HT-29 (cell line): ENCODE data around the gene MX1. TPM values are rescaled to one million over a fixed set of nuclear protein-coding genes. Genes with fewer than 3 reads are reported as not detected.

ENCODE experiments used
- DNase-seq: peaks from one replicate; pipeline ENCODE4 v3.0.0-alpha.2; 2015; ENCODE audit warnings: low spot score
- total RNA-seq: library from RNA; depleted of rRNA; stranded (reverse); fragments of >200 nt; shearing (Covaris generic); gene quantifications from 2 replicates; pipeline ENCODE4 v1.2.3, GENCODE V29; 2014

MX1 gene
- total RNA-seq, 1 experiment from 2014 or later, result 30.6 TPM

- no peak for DNase-seq
Measured at GRCh38 chr21:41459884-41460534, 34.0 kb downstream of the MX1 start.

- DNase-seq, result peak; percentile 61
Measured at GRCh38 chr21:41460578-41461527, 34.8 kb downstream of the MX1 start.

- DNase-seq, result no peak
Measured at GRCh38 chr21:41465176-41465781, 39.2 kb downstream of the MX1 start.

GRCh38 chr21:41466024-41466820 lies 40.2 kb downstream of the MX1 start:
- DNase-seq, result no peak

- no peak for DNase-seq
Measured at GRCh38 chr21:41470054-41470453, 44.0 kb downstream of the MX1 start.

GRCh38 chr21:41472753-41473548 lies 46.9 kb downstream of the MX1 start:
- no peak for DNase-seq

GRCh38 chr21:41475714-41476420 lies 49.8 kb downstream of the MX1 start:
- DNase-seq, result no peak

- DNase-seq, result peak; percentile 46
Measured at GRCh38 chr21:41477641-41478318, 51.7 kb downstream of the MX1 start.

GRCh38 chr21:41478319-41479177 lies 52.5 kb downstream of the MX1 start:
- no peak for DNase-seq

- DNase-seq, result no peak
Measured at GRCh38 chr21:41479686-41480085, 53.6 kb downstream of the MX1 start.

- DNase-seq, result no peak
Measured at GRCh38 chr21:41480086-41480690, 54.1 kb downstream of the MX1 start.

GRCh38 chr21:41481191-41481590 lies 55.2 kb downstream of the MX1 start:
- no peak for DNase-seq

GRCh38 chr21:41482301-41482700 lies 56.3 kb downstream of the MX1 start:
- no peak for DNase-seq

- DNase-seq, result no peak
Measured at GRCh38 chr21:41482980-41483379, 56.9 kb downstream of the MX1 start.

- no peak for DNase-seq
Measured at GRCh38 chr21:41483415-41483814, 57.4 kb downstream of the MX1 start.

- no peak for DNase-seq
Measured at GRCh38 chr21:41483973-41484372, 57.9 kb downstream of the MX1 start.

- no peak for DNase-seq
Measured at GRCh38 chr21:41487082-41487481, 61.0 kb downstream of the MX1 start.

- no peak for DNase-seq
Measured at GRCh38 chr21:41488080-41488479, 62.0 kb downstream of the MX1 start.
